ENCODE data around the gene CELF1. TPM values are rescaled to one million over a fixed set of nuclear protein-coding genes. Genes with fewer than 3 reads are reported as not detected.

CELF1 gene
- total RNA-seq, 1 donor from 2014 or later, result 88.6 TPM

- H3K9me3 ChIP-seq (replicated peaks), result no peaks in the 10 kb centered on the region
- H3K4me3 ChIP-seq, result no peak overlapping the region
- no peaks in the 10 kb centered on the region for H3K27me3 ChIP-seq (ENCODE audit: low read depth)
- intact Hi-C loops (cut with micrococcal nuclease), result no loop called here
- DNase-seq, result no peak
- TF ChIP-seq CTCF (IDR thresholded peaks at IDR 0.05; ENCODE audit: borderline replicate concordance), result no peak
- no peak overlapping the region for H3K27ac ChIP-seq (replicated peaks)
- peaks cover 32% of the 10 kb centered on the region for H3K4me1 ChIP-seq
- peaks cover 24% of the 10 kb centered on the region for H3K36me3 ChIP-seq
These were observed 63.6 kb downstream of the CELF1 start for GRCh38 chr11:47489395-47489755.

- peak overlapping the region; percentile 17 for H3K27ac ChIP-seq (replicated peaks)
- H3K36me3 ChIP-seq, result peaks cover 30% of the 10 kb centered on the region
- no peaks in the 10 kb centered on the region for H3K27me3 ChIP-seq (ENCODE audit: low read depth)
- DNase-seq, result no peak
- H3K4me3 ChIP-seq, result no peak overlapping the region
- no peak for TF ChIP-seq CTCF (IDR thresholded peaks at IDR 0.05; ENCODE audit: borderline replicate concordance)
- intact Hi-C loops (cut with micrococcal nuclease), result no loop called here
- no peaks in the 10 kb centered on the region for H3K9me3 ChIP-seq (replicated peaks)
- H3K4me1 ChIP-seq, result peaks cover 32% of the 10 kb centered on the region
These were observed 64.1 kb downstream of the CELF1 start for GRCh38 chr11:47488674-47489394.

- Histone ChIP-seq H3K9me3 (replicated peaks) (no peaks in the 10 kb centered on the region), H3K27me3 (ENCODE audit: low read depth) (no peaks in the 10 kb centered on the region), H3K36me3 (peaks cover 37% of the 10 kb centered on the region), H3K4me1 (peaks cover 31% of the 10 kb centered on the region), H3K27ac (replicated peaks) (peak overlapping the region; percentile 17), H3K4me3 (no peak overlapping the region)
- no peak for TF ChIP-seq CTCF (IDR thresholded peaks at IDR 0.05; ENCODE audit: borderline replicate concordance)
- intact Hi-C loops (cut with micrococcal nuclease), result no loop called here
- no peak for DNase-seq
These were observed 64.8 kb downstream of the CELF1 start for GRCh38 chr11:47488111-47488510.

- intact Hi-C loops (cut with micrococcal nuclease), result no loop called here
These were observed 65.5 kb downstream of the CELF1 start for GRCh38 chr11:47487421-47487820.

GRCh38 chr11:47485107-47485506, 67.8 kb downstream of the CELF1 start:
- intact Hi-C loops (cut with micrococcal nuclease), result no loop called here
- no peak overlapping the region for H3K27ac ChIP-seq (replicated peaks)
- no peak for TF ChIP-seq CTCF (IDR thresholded peaks at IDR 0.05; ENCODE audit: borderline replicate concordance)
- no peak overlapping the region for H3K4me3 ChIP-seq
- no peak for DNase-seq
- H3K27me3 ChIP-seq (ENCODE audit: low read depth), result no peaks in the 10 kb centered on the region
- H3K36me3 ChIP-seq, result peaks cover 66% of the 10 kb centered on the region
- peaks cover 21% of the 10 kb centered on the region for H3K4me1 ChIP-seq
- H3K9me3 ChIP-seq (replicated peaks), result no peaks in the 10 kb centered on the region

More at GRCh38 chr11:47487421-47487820, 65.5 kb downstream of the CELF1 start:
- Histone ChIP-seq H3K9me3 (replicated peaks) (no peaks in the 10 kb centered on the region), H3K4me3 (no peak overlapping the region), H3K36me3 (peaks cover 44% of the 10 kb centered on the region), H3K27ac (replicated peaks) (no peak overlapping the region), H3K27me3 (ENCODE audit: low read depth) (no peaks in the 10 kb centered on the region), H3K4me1 (peaks cover 24% of the 10 kb centered on the region)
- TF ChIP-seq CTCF (IDR thresholded peaks at IDR 0.05; ENCODE audit: borderline replicate concordance), result no peak
- no peak for DNase-seq
